Measurements from ENCODE around the gene C1orf185. TPM values are rescaled to one million over a fixed set of nuclear protein-coding genes. Genes with fewer than 3 reads are reported as not detected.

Gene C1orf185
- total RNA-seq, 1 donor from 2014 or later: not detected

Other genes with a start within 250 kb of the C1orf185 start
- 56.5 and 70.6 TPM in 2 replicates for gene FAF1, start 142.0 kb upstream of the C1orf185 start, total RNA-seq
- gene CDKN2C, start 132.0 kb upstream of the C1orf185 start, total RNA-seq: 10.0 and 18.5 TPM in 2 replicates
- gene RNF11, start 134.0 kb downstream of the C1orf185 start, total RNA-seq: 90.5 and 137 TPM in 2 replicates
- gene TTC39A, start 228.3 kb downstream of the C1orf185 start, total RNA-seq: 2.9 and 4.1 TPM in 2 replicates

Measured in dermis blood vessel endothelial cell (primary cell).